GM19328 (cell line): ENCODE data around the gene PDK3.

Experiments
- ATAC-seq: cut with Tn5 transposase; IDR thresholded peaks from one replicate; pipeline ENCODE4 v1.9.1; 2021; ENCODE audit warnings: mild to moderate bottlenecking, moderate library complexity; ENCODE audit not compliant: unreplicated experiment

The PDK3 gene

DNA sequence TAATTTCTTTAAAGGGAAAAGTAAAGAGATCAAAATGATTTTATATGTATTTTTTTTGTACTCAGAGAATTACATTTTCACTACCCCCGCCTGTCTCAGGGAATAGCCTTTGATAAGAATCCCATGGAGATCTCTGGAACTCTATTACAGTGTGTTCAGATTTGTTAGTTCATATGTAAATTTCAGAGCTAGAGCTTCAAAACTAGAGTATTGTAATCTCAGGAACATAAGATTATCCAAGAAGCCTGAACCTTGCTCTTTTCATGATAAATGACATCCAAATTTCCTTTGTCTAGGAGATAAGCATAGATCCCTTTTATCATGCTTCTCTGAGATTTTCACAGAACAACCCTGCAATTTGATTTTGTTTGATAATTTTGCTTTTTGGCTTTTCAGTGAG lies 82.9 kb downstream of the PDK3 start:
- no peak for ATAC-seq

DNA sequence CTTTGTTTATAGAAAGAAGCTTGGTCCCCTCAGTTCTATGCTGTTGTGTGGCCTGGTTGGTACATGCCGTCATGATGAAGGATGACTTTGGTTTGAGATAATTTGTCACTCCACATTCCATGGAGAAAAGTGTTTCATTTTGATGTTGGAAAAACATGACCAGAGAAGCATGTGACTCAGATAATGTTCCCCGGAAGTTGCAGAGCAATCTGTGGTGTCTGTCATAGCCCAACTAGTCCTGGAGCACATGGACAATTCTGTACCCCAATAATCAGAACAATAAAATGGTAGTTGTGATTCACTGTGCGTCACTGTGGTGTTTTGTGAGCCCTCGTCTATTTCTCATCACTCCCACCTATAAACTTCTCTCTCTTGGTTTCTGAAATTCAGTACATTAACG lies 85.1 kb downstream of the PDK3 start:
- ATAC-seq = no peak

DNA sequence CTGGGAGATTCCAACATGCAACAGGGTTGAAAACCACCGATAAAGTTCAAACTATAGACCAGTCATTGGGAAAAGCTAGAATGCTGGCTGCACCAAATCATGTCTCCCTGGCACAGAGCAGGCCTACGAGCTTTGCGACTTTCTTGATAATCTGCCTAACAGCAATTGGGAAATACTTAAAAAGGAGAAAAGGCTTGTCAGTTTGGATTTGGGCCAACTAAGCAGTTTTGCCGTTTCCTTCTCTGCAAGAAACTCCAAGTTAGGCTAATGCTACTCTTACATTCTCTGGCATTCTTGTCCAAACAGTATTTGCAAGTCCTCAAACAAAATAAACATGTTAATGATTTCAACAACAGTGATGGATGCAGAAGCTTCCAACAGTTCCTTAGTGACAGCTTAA lies 87.9 kb downstream of the PDK3 start:
- ATAC-seq = no peak

DNA sequence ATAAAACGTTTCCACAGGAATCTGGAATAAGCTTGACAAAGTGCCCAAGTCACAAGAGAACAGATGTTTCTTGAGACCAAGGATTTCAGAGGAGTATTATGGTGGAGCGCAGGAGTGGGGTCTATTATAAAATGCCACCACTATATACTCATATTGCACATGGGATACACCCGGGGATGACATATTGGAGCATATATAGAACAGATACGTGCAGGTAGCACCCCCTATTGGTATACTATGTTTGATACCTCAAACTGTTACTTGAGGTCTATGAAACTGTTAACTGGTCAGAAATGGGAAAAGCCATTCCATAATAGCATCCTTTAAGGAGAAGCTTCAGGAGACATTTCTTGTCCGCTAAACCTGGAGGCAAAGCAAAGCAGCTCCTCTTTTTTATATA lies 96.0 kb downstream of the PDK3 start:
- ATAC-seq = no peak

DNA sequence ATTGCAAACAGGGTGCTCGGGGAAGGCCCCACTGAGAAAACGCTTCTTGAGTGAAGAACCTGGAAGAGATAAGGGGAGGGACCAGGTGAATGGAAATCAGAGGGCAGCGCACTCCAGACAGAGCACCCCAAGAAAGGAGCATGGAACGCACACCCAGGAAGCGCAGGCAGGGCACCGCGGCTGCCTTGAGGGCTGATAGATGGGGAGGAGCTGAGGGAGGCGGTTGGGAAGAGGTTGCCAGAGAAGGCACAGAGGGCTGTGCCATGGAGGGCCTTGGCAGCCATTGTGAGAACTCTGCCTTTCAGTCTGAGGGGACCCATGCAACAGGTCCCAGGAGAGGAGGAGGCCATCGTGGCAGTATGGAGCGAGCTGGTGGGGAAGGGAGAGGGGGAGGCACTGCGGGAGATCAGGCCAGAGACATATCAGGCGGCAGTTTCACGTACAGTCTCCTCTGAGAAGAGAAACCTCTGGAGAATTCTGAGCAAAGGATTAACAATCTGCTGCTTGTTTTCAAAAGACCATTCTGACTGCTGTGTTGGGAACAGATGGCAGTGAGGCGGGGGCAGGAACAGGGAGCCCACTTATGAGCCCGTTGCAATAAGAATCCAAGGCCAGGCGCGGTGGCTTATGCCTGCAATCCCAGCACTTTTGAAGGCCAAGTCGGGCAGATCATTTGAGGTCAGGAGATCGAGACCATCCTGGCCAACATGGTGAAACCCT lies 98.4 kb downstream of the PDK3 start:
- ATAC-seq = no peak

DNA sequence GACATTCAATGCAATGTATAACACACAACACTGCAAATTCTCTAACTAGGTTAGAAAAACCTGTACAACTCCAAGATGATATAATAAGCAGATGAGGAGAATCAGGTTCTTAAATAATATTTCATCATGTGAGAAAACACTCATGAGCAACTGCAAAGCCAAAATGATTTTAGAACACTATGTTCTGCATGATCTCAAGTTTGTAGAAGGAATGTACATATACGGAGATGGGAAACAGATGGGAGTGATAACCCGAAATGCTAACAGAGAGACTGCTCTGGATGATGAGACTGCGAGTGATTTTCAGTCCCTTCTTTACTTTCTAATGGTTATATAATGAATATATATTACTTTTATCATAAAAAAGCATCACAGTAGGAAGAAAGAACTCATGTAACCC lies 101.2 kb downstream of the PDK3 start:
- ATAC-seq = no peak

DNA sequence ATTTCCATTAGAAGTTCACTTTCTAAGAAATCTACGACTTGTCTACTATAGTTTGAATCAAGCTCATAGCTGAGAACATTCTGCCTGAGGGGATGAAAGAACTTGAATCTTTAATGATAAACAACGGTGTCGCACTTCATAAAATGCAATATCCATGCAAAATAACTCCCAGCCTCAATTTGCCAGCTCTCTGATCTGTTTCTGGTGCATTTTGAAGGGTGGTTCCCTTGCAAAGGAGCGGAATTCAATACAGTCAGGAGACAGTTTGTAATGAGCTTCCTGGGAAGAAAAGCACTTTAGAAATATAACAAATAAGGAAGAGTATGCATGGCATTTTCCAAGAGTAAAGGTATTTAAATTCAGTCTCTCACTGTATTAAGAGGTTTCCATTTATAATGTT lies 102.1 kb downstream of the PDK3 start:
- no peak for ATAC-seq

DNA sequence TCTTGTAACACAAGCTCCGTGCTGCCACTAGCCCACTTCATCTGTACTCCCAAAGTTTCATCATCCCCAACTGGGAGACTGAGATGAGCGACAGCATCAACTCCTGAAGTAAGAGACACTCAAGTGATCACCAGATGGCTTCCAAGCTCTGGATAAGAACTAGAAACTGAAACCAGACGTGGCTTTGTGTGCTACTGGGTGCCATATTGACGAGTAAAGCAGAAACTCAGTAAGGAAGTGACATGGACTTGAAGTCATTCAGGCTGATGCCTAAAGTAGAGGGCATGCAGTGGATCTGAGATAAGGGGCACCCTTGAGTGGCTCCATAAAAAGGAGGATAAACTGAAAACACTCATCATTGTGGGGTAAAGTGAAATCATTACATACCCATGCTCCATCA lies 109.7 kb downstream of the PDK3 start:
- ATAC-seq = no peak

DNA sequence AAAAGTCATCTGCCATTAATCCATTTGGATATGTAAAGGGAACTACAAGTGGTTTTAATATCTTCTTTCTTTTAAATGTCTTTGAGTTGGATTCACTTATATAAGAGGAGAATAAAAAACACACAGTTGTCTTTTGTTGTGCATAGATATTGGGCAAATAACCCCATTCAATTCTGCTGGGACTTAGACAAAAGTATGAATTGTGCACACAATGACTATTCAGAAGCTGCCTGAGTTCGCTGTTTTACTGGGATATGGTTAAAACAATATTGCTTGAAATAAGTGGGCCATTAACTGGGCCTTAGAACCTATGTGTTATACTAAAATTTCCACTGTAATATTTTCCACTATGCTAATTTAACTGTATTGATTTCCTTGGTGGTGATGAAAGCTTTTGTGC lies 110.4 kb downstream of the PDK3 start:
- no peak for ATAC-seq

DNA sequence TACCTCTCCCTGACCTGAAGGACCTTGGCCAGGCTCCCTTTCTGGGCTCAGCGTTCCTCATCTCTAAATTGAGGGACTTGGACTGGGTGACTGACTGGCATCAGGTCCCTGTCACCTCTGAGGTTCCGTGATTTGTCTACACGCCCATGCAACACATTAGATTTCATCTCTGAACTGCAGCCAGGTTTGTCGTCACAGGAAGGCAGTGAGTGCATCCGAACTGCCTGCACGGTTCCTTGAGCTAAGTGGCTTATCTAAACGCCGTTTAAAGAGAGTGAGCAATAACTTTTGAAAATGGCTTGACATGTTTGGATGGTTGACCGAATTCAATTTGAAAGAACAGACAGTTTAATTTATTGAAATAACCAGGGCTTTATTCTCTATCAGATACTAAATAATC lies 112.0 kb downstream of the PDK3 start:
- no peak for ATAC-seq
